Spinal cord (tissue), 10 donors: Measurements from ENCODE around the gene SIRT3. TPM values are rescaled to one million over a fixed set of nuclear protein-coding genes. Genes with fewer than 3 reads are reported as not detected.
A peak's percentile ranks its signal among the peaks of the same experiment; 100 is the strongest.

ENCODE experiments used
- DNase-seq, 6 donors: peaks; one replicate each; pipeline versions ENCODE4 v3.0.0 to v3.0.0-alpha.2; 2013 to 2015; ENCODE audit warnings: low spot score in 6 of 6, low read depth in 4 of 6
- H3K27ac ChIP-seq: one replicate; pipeline ENCODE4 v1.5.1; 2013; ENCODE audit warnings: low read depth, low read length, control low read depth
- H3K27me3 ChIP-seq: one replicate; pipeline ENCODE4 v1.6.1; 2013; ENCODE audit warnings: low read length; ENCODE audit not compliant: control insufficient read depth, insufficient read depth
- H3K36me3 ChIP-seq: one replicate; pipeline ENCODE4 v1.6.1; 2013; ENCODE audit warnings: low read length; ENCODE audit not compliant: control insufficient read depth, insufficient read depth
- H3K4me1 ChIP-seq: one replicate; pipeline ENCODE4 v1.6.1; 2013; ENCODE audit warnings: low read length; ENCODE audit not compliant: control insufficient read depth, insufficient read depth
- H3K4me3 ChIP-seq: one replicate; pipeline ENCODE4 v1.5.1; 2013; ENCODE audit warnings: low read depth, low read length, control low read depth
- H3K9me3 ChIP-seq: one replicate; pipeline ENCODE4 v1.6.1; 2013; ENCODE audit warnings: low read length; ENCODE audit not compliant: control insufficient read depth, insufficient read depth
- WGBS: methylation state at CpG from one replicate; pipeline ENCODE4 v1.1.5; 2013; ENCODE audit warnings: missing lambda C conversion rate; ENCODE audit not compliant: insufficient coverage; 5-methylcytosine and 5-hydroxymethylcytosine counted together
- polyA plus RNA-seq, 2 donors: library from polyadenylated mRNA; unstranded; fragments of 120-200 nt; gene quantifications; one replicate each; pipeline ENCODE4 v1.2.1, GENCODE V29; 2013; ENCODE audit not compliant: insufficient read length in 2 of 2
- total RNA-seq, 2 donors: library from RNA; depleted of rRNA in 1 of 2; stranded (reverse); fragments of 120-200 nt in 1 of 2; fragments of >200 nt in 1 of 2; gene quantifications; one replicate each; pipeline versions ENCODE4 v1.2.3 to v1.2.4, GENCODE V29; 2013 to 2014
- donor health status: healthy.

SIRT3 gene
- total and polyA plus RNA-seq, 4 donors, result 15.3 to 58.0 (median 34.5) TPM

DNA sequence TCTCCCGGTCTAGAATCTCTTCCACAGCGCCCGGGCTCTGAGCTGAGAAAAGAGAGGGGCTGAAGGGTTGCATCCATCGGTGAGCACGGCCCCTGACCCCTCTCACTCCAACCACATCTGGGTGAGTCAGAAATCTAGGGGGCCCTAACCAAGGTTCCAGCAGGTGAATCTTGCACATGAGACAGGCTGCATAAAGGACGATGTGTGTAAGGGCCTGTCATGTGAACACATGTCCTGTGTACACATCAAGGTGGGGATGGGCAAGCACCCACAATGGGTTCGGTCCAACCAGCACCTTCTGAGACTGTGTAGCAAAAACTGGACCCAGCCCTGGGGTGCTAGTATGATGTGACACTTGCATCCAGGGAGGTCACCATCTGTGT is 30.1 kb downstream of the SIRT3 start:
- DNase-seq, result no peak
- Histone ChIP-seq H3K27ac (no peak overlapping the region), H3K36me3 (peaks cover 57% of the 10 kb centered on the region), H3K4me1 (peaks cover 45% of the 10 kb centered on the region), H3K9me3 (no peaks in the 10 kb centered on the region), H3K27me3 (no peaks in the 10 kb centered on the region), H3K4me3 (peak overlapping the region; percentile 98)
- WGBS, result 87% methylated on average over 3 of the region's 7 CpGs

DNA sequence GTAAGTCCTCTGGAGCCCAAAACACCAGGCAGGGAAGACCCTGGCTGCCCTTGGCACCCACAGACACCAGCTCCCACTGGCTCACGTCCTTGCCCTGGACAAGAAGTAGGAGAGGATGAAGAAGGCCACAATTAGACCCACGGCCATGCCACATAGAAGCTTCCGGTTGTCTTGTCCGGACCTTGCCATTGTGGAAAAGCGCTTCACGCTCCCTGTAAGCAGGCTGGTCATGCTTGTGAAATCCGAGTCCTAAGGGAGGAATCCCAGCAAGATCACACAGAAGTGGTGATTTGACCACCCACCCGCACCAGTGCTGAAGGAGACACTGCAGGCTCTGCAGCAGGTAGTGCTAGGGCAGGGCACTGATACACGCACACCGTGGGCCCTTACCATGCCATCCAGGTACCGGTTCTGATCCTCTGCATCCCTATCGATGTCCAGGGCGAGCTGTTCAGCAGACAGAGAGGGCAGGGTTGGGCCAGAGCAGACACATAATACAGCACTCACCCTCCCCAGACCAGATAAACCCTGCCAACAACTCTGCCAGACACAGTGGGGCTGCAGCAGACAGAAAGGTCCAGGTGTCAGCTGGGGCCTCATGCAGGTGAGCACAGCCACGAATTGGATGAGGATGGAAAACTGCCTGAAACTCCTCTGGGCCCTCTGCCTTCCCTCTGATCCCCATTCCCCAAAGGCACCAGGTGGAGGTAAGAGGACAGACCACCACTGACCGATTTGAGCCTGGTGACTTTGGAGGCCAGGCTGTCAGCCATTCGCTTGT is 30.7 kb downstream of the SIRT3 start:
- 95% methylated on average over 15 of the region's 16 CpGs for whole genome bisulfite sequencing
- no peaks in the 10 kb centered on the region for H3K27me3 ChIP-seq
- DNase-seq, result no peak
- no peak overlapping the region for H3K4me3 ChIP-seq
- no peak overlapping the region for H3K27ac ChIP-seq
- peaks cover 41% of the 10 kb centered on the region for H3K4me1 ChIP-seq
- H3K9me3 ChIP-seq, result no peaks in the 10 kb centered on the region
- peaks cover 57% of the 10 kb centered on the region for H3K36me3 ChIP-seq

DNA sequence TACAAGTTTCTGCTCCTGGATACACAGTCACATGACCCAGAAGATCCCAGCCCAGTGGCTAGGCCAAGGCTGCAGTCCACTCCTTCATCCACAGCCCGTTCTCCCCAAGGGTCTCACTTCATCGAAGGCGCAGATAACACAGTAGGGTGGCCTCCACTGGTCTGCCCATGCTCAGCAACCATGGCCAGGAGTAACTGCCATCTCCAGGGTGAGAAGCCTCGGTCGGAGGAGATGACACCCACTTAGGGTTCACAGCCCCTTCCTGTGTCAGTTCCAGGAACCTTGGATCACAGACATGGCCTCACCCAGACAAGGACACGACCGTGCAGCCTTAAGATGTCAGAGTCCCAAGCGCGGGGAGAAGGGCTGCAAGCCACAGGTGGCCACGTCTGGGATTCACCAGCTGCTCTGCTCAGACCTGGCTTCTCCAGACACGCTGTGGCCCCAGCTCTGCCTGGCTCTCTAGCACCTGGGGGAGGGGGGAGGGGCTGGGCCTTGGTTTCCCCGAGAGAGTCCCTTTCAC is 31.5 kb downstream of the SIRT3 start:
- H3K4me1 ChIP-seq, result peaks cover 33% of the 10 kb centered on the region
- DNase-seq, result no peak
- H3K27me3 ChIP-seq, result no peaks in the 10 kb centered on the region
- H3K36me3 ChIP-seq, result peaks cover 57% of the 10 kb centered on the region
- no peak overlapping the region for H3K4me3 ChIP-seq
- H3K27ac ChIP-seq, result no peak overlapping the region
- 97% methylated on average over 11 of the region's 12 CpGs for WGBS
- no peaks in the 10 kb centered on the region for H3K9me3 ChIP-seq

DNA sequence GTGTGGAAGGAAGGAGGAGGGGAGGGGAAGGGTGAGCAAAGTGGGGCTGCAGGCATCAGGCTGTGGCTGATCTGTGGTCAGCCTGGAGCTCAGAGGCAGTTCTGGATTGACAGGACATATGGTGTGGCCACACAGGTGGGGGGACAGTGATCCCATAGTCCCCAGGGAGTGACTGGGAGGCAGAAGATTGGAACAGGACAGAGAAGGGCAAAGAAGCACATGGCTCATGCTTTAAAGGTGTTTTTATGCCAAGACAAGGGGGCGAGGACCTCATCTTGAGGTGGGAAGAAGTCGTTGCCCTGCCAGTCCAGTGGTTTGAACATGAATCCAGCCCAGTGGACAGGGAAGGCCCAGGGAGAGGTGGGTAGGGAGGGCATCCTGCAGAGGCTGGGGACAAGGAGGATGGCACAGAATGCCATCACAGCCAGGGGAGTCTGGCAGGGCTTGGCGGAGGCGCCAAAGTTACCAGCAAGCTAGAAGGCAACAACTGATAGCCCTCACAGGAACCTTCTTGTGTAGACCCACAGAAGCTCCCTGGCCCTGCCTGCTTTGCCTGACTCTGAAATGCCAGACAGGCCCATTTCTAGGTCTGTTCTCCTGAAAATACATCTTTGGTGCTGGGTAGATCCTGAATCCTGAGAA is 32.1 kb downstream of the SIRT3 start:
- 97% methylated on average over 4 of the region's 4 CpGs for WGBS
- Histone ChIP-seq H3K36me3 (peaks cover 56% of the 10 kb centered on the region), H3K27me3 (no peaks in the 10 kb centered on the region), H3K27ac (no peak overlapping the region), H3K4me3 (no peak overlapping the region), H3K4me1 (peaks cover 27% of the 10 kb centered on the region), H3K9me3 (no peaks in the 10 kb centered on the region)
- DNase-seq, result no peak

DNA sequence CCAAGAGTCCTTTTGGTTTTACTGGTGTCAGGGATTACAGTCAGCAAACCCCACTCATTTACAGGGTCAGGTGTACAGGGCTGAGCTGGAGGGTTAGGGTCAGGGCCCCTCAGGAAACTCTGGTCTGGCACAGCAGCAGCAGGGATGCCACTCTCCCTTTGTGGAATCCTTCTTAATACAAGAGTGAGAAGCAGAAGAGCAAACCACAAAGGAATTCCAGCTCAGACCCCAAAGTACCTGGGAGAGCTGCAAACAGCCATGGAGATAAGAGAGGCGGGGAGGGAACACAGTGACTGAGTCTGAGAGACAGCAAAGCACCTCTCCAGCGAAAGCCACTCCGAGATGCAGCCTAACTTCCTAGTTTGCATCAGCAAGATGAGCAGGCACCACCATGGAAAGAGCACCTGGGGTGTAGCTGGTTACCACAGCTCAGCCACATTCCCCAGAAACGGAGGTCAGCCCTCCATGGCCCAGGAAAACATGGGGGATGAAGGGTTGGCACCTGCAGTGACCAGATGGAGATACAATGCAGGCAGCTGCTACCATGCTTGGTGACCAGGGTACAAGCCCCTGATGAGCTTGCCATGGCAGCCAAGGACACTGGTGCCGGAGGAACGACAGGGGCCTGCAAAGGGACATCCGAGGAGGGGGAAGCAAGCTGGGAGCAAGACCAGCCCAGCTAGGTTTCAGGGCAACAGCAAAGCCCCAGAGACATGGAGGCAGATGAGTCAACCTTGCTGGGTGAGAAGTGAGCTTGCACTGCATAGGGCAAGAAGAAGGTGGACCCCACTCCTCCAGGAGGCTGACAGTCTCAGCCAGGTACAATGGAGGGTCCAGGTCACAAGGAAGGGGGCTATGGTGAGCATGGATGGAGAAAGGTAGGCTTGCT is 32.8 kb downstream of the SIRT3 start:
- WGBS, result 98% methylated on average over 7 of the region's 7 CpGs
- Histone ChIP-seq H3K4me3 (no peak overlapping the region), H3K27me3 (no peaks in the 10 kb centered on the region), H3K9me3 (no peaks in the 10 kb centered on the region), H3K4me1 (peaks cover 24% of the 10 kb centered on the region), H3K27ac (no peak overlapping the region), H3K36me3 (peaks cover 59% of the 10 kb centered on the region)
- no peak for DNase-seq

DNA sequence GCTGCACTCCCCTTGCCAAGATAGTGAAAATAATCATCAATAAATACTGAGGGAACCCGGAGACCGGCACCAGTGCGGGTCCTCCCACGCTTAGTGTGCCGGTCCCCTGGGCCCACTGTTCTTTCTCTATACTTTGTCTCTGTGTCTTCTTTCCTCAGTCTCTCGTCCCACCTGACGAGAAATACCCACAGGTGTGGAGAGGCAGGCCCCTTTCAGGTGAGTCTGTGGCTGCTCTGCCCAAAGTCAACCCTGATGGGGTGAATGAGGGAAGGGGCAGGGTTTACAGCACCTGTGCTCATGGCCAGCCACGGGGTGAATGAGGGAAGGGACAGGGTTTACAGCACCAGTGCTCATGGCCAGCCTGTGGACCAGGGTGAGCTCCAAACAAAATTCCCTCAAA is 33.7 kb downstream of the SIRT3 start:
- Histone ChIP-seq H3K27me3 (no peaks in the 10 kb centered on the region), H3K9me3 (no peaks in the 10 kb centered on the region), H3K4me3 (no peak overlapping the region), H3K36me3 (peaks cover 61% of the 10 kb centered on the region), H3K27ac (no peak overlapping the region), H3K4me1 (peaks cover 19% of the 10 kb centered on the region)
- WGBS, result 100% methylated on average over 3 of the region's 8 CpGs
- no peak for DNase-seq

DNA sequence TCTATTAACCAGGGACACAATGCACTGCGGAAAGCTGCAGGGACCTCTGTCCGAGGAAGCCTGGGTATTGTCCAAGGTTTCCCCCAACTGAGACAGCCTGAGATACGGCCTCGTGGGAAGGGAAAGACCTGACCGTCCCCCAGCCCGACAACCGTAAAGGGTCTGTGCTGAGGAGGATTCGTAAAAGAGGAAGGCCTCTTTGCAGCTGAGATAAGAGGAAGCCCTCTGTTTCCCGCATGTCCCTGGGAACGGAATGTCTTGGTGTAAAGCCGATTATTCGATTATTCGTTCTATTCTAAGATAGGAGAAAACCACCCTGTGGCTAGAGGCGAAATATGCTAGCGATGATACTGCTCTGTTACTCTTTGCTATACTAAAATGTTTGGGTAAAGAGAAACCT is 34.2 kb downstream of the SIRT3 start:
- 83% methylated on average over 11 of the region's 15 CpGs for WGBS
- Histone ChIP-seq H3K27me3 (no peaks in the 10 kb centered on the region), H3K36me3 (peaks cover 60% of the 10 kb centered on the region), H3K9me3 (no peaks in the 10 kb centered on the region), H3K4me3 (no peak overlapping the region), H3K4me1 (peaks cover 19% of the 10 kb centered on the region), H3K27ac (no peak overlapping the region)
- no peak for DNase-seq

DNA sequence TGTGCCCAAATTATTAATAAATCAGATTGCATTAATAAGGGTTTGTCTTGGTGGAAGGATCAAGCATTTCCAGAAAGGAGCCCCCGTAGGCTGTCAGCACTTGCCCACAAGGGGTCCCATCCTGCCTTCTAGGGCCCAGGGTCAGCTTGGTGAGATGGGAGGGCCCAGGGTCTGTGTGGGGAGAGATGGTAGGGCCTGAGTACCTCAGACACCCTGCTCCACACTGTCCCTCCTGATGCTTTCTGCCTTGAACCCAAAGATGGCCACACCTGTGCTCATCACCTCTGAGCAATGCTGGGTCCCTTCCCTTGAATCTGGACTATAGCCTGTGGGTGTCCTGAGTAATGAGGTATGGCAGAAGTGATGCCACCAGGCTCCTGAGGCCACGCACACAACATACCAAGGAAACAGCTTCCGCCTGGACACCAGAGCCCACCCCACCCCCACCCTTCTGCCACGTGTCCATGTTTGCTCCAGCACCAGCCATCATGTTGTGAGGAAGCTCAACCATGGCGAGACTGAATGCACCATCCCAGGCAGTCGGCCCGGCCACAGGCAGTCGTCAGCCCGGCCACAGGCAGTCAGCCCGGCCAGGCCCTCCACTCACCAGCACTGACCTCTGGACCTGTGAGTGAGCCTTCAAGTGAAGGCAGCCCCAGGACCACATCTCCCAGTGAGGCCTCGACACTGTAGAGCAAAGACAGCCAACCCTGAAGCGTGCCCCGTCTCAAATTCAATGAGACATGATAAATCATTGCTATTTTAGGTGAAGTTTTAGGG is 35.7 kb downstream of the SIRT3 start:
- no peak for DNase-seq
- Histone ChIP-seq H3K4me3 (no peak overlapping the region), H3K27ac (no peak overlapping the region), H3K4me1 (peaks cover 4% of the 10 kb centered on the region), H3K27me3 (no peaks in the 10 kb centered on the region), H3K36me3 (peaks cover 53% of the 10 kb centered on the region), H3K9me3 (no peaks in the 10 kb centered on the region)
- WGBS, result 80% methylated on average over 10 of the region's 13 CpGs

DNA sequence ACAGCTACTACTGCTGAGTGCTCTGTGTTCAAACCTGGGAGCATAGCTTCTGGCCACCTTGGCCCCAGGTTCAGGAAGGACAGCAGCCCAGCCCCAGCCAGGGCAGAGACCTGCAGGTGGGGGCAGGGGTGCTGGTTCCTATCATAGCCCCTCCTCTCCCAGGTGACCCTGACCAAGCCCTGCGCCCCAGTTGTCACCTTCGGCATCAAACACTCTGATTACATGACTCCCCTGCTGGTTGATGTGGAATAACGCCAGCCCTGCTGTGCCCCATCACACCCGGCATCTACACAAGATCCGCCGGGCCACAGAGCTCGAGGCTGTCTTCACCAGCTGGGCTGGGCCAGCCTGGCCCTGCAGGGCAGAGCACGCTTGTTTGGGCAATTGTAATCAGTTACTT is 36.4 kb downstream of the SIRT3 start:
- H3K4me1 ChIP-seq, result peaks cover 3% of the 10 kb centered on the region
- DNase-seq, result no peak
- no peak overlapping the region for H3K27ac ChIP-seq
- H3K9me3 ChIP-seq, result no peaks in the 10 kb centered on the region
- no peaks in the 10 kb centered on the region for H3K27me3 ChIP-seq
- H3K4me3 ChIP-seq, result no peak overlapping the region
- H3K36me3 ChIP-seq, result peaks cover 46% of the 10 kb centered on the region
- 71% methylated on average over 6 of the region's 8 CpGs for WGBS
